Activated B cell treated with CpG ODN at 0.5 μM for 24 hours (primary cell): ENCODE results near the gene ATP6V0E2. TPM values are rescaled to one million over a fixed set of nuclear protein-coding genes. Genes with fewer than 3 reads are reported as not detected.
"Not testable (repeated sequence)": the region's sequence is repeated elsewhere in the genome, so short reads cannot be mapped to it uniquely, and the experiment has no call there.

ENCODE experiments used
- ATAC-seq: fragments of 200-7000 bp; cut with Tn5 transposase; one replicate; pipeline ENCODE4 v1.10.0; 2021; ENCODE audit warnings: low read depth, mild to moderate bottlenecking, moderate library complexity
- CTCF ChIA-PET: fragments of 350-600 bp; sonication (Branson Sonifier 250); formaldehyde crosslinking; loops from one replicate; lab custom pipeline; 2021; ENCODE audit warnings: antibody characterized with exemption; lab: Charles Lee
- POLR2A ChIA-PET: fragments of 350-600 bp; sonication (Branson Sonifier 250); formaldehyde crosslinking; loops from one replicate; lab custom pipeline; 2021; ENCODE audit warnings: antibody characterized with exemption; lab: Charles Lee
- DNase-seq: peaks from one replicate; pipeline ENCODE4 v3.0.0; 2022
- H3K27ac Mint-ChIP-seq: one replicate; pipeline ENCODE4 v1.8.0; 2020; ENCODE audit warnings: mixed read lengths
- H3K27me3 Mint-ChIP-seq: one replicate; pipeline ENCODE4 v1.8.0; 2021; ENCODE audit warnings: mixed read lengths
- H3K36me3 Mint-ChIP-seq: one replicate; pipeline ENCODE4 v1.8.0; 2021; ENCODE audit warnings: low read depth, mixed read lengths
- H3K4me1 Mint-ChIP-seq: one replicate; pipeline ENCODE4 v1.8.0; 2021; ENCODE audit warnings: mixed read lengths
- H3K4me3 Mint-ChIP-seq: one replicate; pipeline ENCODE4 v1.8.0; 2020; ENCODE audit warnings: mild to moderate bottlenecking, mixed read lengths
- H3K9me3 Mint-ChIP-seq: one replicate; pipeline ENCODE4 v1.8.0; 2020; ENCODE audit warnings: mixed read lengths
- CTCF ChIP-seq: fragments of 200-600 bp; IDR thresholded peaks from one replicate; pipeline ENCODE4 v1.8.0; 2022; ENCODE audit warnings: antibody characterized with exemption, mild to moderate bottlenecking
- intact Hi-C: fragments of 100-400 bp; cut with micrococcal nuclease; formaldehyde crosslinking; loops from one replicate; pipeline ENCODE4 v1.15.1; 2024
- total RNA-seq: library from RNA; stranded (reverse); gene quantifications from 2 replicates; pipeline ENCODE4 v1.2.3, GENCODE V29; 2022

ATP6V0E2 gene
- total RNA-seq, 1 donor from 2014 or later: 9.1 TPM

- ATAC-seq (no peak), DNase-seq (no peak)
- CTCF ChIA-PET: no interaction called here
- Mint-ChIP-seq H3K27ac (no peak overlapping the region), H3K4me1 (no peaks in the 10 kb centered on the region), H3K36me3 (no peaks in the 10 kb centered on the region), H3K4me3 (no peak overlapping the region), H3K9me3 (no peaks in the 10 kb centered on the region), H3K27me3 (peaks cover 11% of the 10 kb centered on the region)
- POLR2A ChIA-PET: no interaction called here
- intact Hi-C loops: no loop called here
- no peak for TF ChIP-seq CTCF
Observed at GRCh38 chr7:149826344-149827088, 47.3 kb upstream of the ATP6V0E2 start.

- DNase-seq (no peak), ATAC-seq (no peak)
- H3K36me3 Mint-ChIP-seq: no peaks in the 10 kb centered on the region
- no peaks in the 10 kb centered on the region for H3K4me1 Mint-ChIP-seq
- ChIA-PET POLR2A (no interaction called here), CTCF (no interaction called here)
- no peaks in the 10 kb centered on the region for H3K9me3 Mint-ChIP-seq
- H3K27ac Mint-ChIP-seq: no peak overlapping the region
- peaks cover 15% of the 10 kb centered on the region for H3K27me3 Mint-ChIP-seq
- TF ChIP-seq CTCF: no peak
- H3K4me3 Mint-ChIP-seq: no peak overlapping the region
- intact Hi-C loops: no loop called here
Observed at GRCh38 chr7:149827089-149827981, 46.4 kb upstream of the ATP6V0E2 start.

GRCh38 chr7:149828357-149829309 lies 45.1 kb upstream of the ATP6V0E2 start:
- CTCF ChIA-PET: no interaction called here

GRCh38 chr7:149830527-149830926 lies 43.2 kb upstream of the ATP6V0E2 start:
- H3K36me3 Mint-ChIP-seq, H3K4me1 Mint-ChIP-seq, POLR2A ChIA-PET, H3K4me3 Mint-ChIP-seq, H3K9me3 Mint-ChIP-seq, CTCF ChIA-PET, DNase-seq, ATAC-seq, H3K27ac Mint-ChIP-seq: not testable (repeated sequence)
- intact Hi-C loops: loop anchor here (10.0 kb wide), 3 partner anchors 604 to 1524 kb away; partner anchors contain the start of genes CDK5 and SLC4A2
- peaks cover 33% of the 10 kb centered on the region for H3K27me3 Mint-ChIP-seq

More at GRCh38 chr7:149828357-149829309, 45.1 kb upstream of the ATP6V0E2 start:
- peaks cover 20% of the 10 kb centered on the region for H3K27me3 Mint-ChIP-seq
- no peak overlapping the region for H3K4me3 Mint-ChIP-seq
- H3K27ac Mint-ChIP-seq: no peak overlapping the region
- no peaks in the 10 kb centered on the region for H3K36me3 Mint-ChIP-seq
- intact Hi-C loops: no loop called here
- no peak for ATAC-seq
- POLR2A ChIA-PET: no interaction called here
- TF ChIP-seq CTCF: no peak
- DNase-seq: no peak
- no peaks in the 10 kb centered on the region for H3K4me1 Mint-ChIP-seq
- no peaks in the 10 kb centered on the region for H3K9me3 Mint-ChIP-seq

- no peak overlapping the region for H3K27ac Mint-ChIP-seq
- peaks cover 33% of the 10 kb centered on the region for H3K27me3 Mint-ChIP-seq
- no peaks in the 10 kb centered on the region for H3K36me3 Mint-ChIP-seq
- ChIA-PET POLR2A (no interaction called here), CTCF (no interaction called here)
- no peak overlapping the region for H3K4me3 Mint-ChIP-seq
- DNase-seq (no peak), ATAC-seq (no peak)
- no peaks in the 10 kb centered on the region for H3K9me3 Mint-ChIP-seq
- intact Hi-C loops: loop anchor here (10.0 kb wide), 3 partner anchors 604 to 1524 kb away; partner anchors contain the start of genes CDK5 and SLC4A2
- no peaks in the 10 kb centered on the region for H3K4me1 Mint-ChIP-seq
- TF ChIP-seq CTCF: no peak
Observed at GRCh38 chr7:149830997-149831740, 42.6 kb upstream of the ATP6V0E2 start.
